HCT116 (cell line): Measurements from ENCODE around the gene ASCL2. TPM values are rescaled to one million over a fixed set of nuclear protein-coding genes. Genes with fewer than 3 reads are reported as not detected.

ENCODE experiments used
- ATAC-seq: fragments of 200-7000 bp; cut with Tn5 transposase; 2 replicates; pipeline ENCODE4 v1.9.1; 2020; ENCODE audit warnings: mild to moderate bottlenecking, moderate library complexity
- BruUV-seq: library from RNA; stranded (reverse); fragments of 400-500 nt; replicated peaks from 2 replicates; lab custom pipeline; 2021; lab: Mats Ljungman, UMichigan
- CTCF ChIA-PET: fragments of 300-600 bp; sonication (Branson Sonifier 250); formaldehyde crosslinking; loops from one replicate; lab custom pipeline; 2021; ENCODE audit warnings: antibody characterized with exemption; lab: Charles Lee
- POLR2A ChIA-PET: fragments of 300-600, 350-600 bp; sonication (Branson Sonifier 250); formaldehyde crosslinking; loops from one replicate; lab custom pipeline; 2021; ENCODE audit warnings: antibody characterized with exemption; lab: Charles Lee
- RAD21 ChIA-PET, 2 experiments: fragments of 300-600 bp; sonication (Branson Sonifier 250); formaldehyde crosslinking; loops; one replicate each; lab custom pipeline; 2023; ENCODE audit warnings: low total read pairs in 2 of 2; ENCODE audit not compliant: uncharacterized antibody in 2 of 2, unreplicated experiment in 2 of 2, low non-redundant PET in 1 of 2; lab: Charles Lee
- DNase-seq: peaks from one replicate; pipeline ENCODE4 v3.0.0-alpha.2; 2010; ENCODE audit warnings: low read depth, low spot score
- H2AFZ ChIP-seq: fragments of 200-600 bp; shearing (Covaris generic), sonication (generic); 2 replicates; pipeline ENCODE4 v1.6.1; 2017; ENCODE audit warnings: low read depth, mixed run types, mixed read lengths, antibody characterized with exemption, low read length; ENCODE audit not compliant: poor library complexity, severe bottlenecking
- H3K27ac ChIP-seq: 2 replicates; pipeline ENCODE4 v1.5.1; 2012; ENCODE audit warnings: low read depth, low read length
- H3K27me3 ChIP-seq: fragments of 200-600 bp; sonication (generic); 2 replicates; pipeline ENCODE4 v1.6.1; 2016; ENCODE audit warnings: mixed run types, low read length, mixed read lengths; ENCODE audit not compliant: insufficient read depth
- H3K36me3 ChIP-seq, 2 experiments: fragments of 200-500 bp in 1 of 2; fragments of 200-600 bp in 1 of 2; sonication (Bioruptor generic) in 1 of 2; sonication (generic) in 1 of 2; 2 replicates each; pipeline versions ENCODE4 v1.5.1 to v1.6.1; 2014 to 2016; ENCODE audit warnings: low read length in 2 of 2, inconsistent platforms in 1 of 2, mixed read lengths in 1 of 2, mixed run types in 1 of 2; ENCODE audit not compliant: insufficient read depth in 2 of 2, control insufficient read depth in 1 of 2
- H3K4me1 ChIP-seq, 2 experiments: fragments of 200-600 bp in 1 of 2; sonication (generic) in 1 of 2; 2 replicates each; pipeline versions ENCODE4 v1.5.1 to v1.6.1; 2012 to 2017; ENCODE audit warnings: low read length in 2 of 2, inconsistent platforms in 1 of 2, mild to moderate bottlenecking in 1 of 2, mixed read lengths in 1 of 2, mixed run types in 1 of 2, moderate library complexity in 1 of 2; ENCODE audit not compliant: insufficient read depth in 2 of 2, control insufficient read depth in 1 of 2
- H3K4me2 ChIP-seq: fragments of 200-600 bp; sonication (generic); 2 replicates; pipeline ENCODE4 v1.6.1; 2017; ENCODE audit warnings: mixed run types, low read length, mixed read lengths
- H3K4me3 ChIP-seq, 2 experiments: fragments of 200-600 bp in 1 of 2; sonication (generic) in 1 of 2; replicated peaks in 1 of 2; 2 replicates each; pipeline ENCODE4 v1.5.1; 2011 to 2016; ENCODE audit warnings: low read length in 2 of 2, control low read depth in 1 of 2, low read depth in 1 of 2, mild to moderate bottlenecking in 1 of 2, mixed read lengths in 1 of 2, mixed run types in 1 of 2
- H3K79me2 ChIP-seq: fragments of 200-600 bp; sonication (generic); 2 replicates; pipeline ENCODE4 v1.6.1; 2017; ENCODE audit warnings: mild to moderate bottlenecking, mixed run types, low read length, moderate library complexity, mixed read lengths; ENCODE audit not compliant: insufficient read depth
- H3K9ac ChIP-seq: fragments of 200-600 bp; sonication (generic); 2 replicates; pipeline ENCODE4 v1.6.1; 2016; ENCODE audit warnings: low read length, mixed read lengths
- H3K9me2 ChIP-seq: fragments of 200-600 bp; sonication (generic), shearing (Covaris generic); 2 replicates; pipeline ENCODE4 v1.6.1; 2017; ENCODE audit warnings: mixed run types, mild to moderate bottlenecking, moderate library complexity; ENCODE audit not compliant: insufficient read depth
- H3K9me3 ChIP-seq, 2 experiments: fragments of 200-500 bp in 1 of 2; fragments of 200-600 bp in 1 of 2; sonication (Bioruptor generic) in 1 of 2; sonication (generic) in 1 of 2; 2 replicates each; pipeline ENCODE4 v1.6.1; 2014 to 2017; ENCODE audit warnings: low read length in 2 of 2, mixed read lengths in 2 of 2, inconsistent platforms in 1 of 2, low read depth in 1 of 2, mild to moderate bottlenecking in 1 of 2, mixed run types in 1 of 2, moderate library complexity in 1 of 2; ENCODE audit not compliant: control insufficient read depth in 1 of 2, insufficient read depth in 1 of 2
- H4K20me1 ChIP-seq: fragments of 200-600 bp; sonication (generic), shearing (Covaris generic); 2 replicates; pipeline ENCODE4 v1.6.1; 2017; ENCODE audit warnings: mixed run types, mild to moderate bottlenecking, moderate library complexity; ENCODE audit not compliant: insufficient read depth
- CTCF ChIP-seq, 3 experiments: fragments of 200-600 bp in 1 of 3; sonication (generic) in 1 of 3; IDR thresholded peaks in 2 of 3; conservative IDR thresholded peaks in 1 of 3; 2 replicates each; pipeline ENCODE4 v1.5.1; 2012 to 2017; ENCODE audit warnings: low read depth in 2 of 3, low read length in 2 of 3, antibody characterized with exemption in 1 of 3, borderline replicate concordance in 1 of 3, control low read depth in 1 of 3, mild to moderate bottlenecking in 1 of 3, mixed read lengths in 1 of 3, mixed run types in 1 of 3, moderate library complexity in 1 of 3; ENCODE audit not compliant: insufficient read depth in 1 of 3
- ELF1 ChIP-seq: IDR thresholded peaks from 2 replicates; pipeline ENCODE4 v1.6.1; 2012; ENCODE audit warnings: low read depth, borderline replicate concordance
- FOSL1 ChIP-seq: IDR thresholded peaks from 2 replicates; pipeline ENCODE4 v1.6.1; 2012; ENCODE audit warnings: low read depth
- JUND ChIP-seq: IDR thresholded peaks from 2 replicates; pipeline ENCODE4 v1.6.1; 2012
- MAX ChIP-seq: IDR thresholded peaks from 2 replicates; pipeline ENCODE4 v1.6.1; 2012
- POLR2A ChIP-seq: IDR thresholded peaks from 2 replicates; pipeline ENCODE4 v1.7.0; 2011; ENCODE audit warnings: borderline replicate concordance; ENCODE audit not compliant: insufficient read depth, insufficient read length; ENCODE audit errors: extremely low read depth
- POLR2AphosphoS5 ChIP-seq: IDR thresholded peaks from 2 replicates; pipeline ENCODE4 v1.6.1; 2011; ENCODE audit warnings: mild to moderate bottlenecking, low read depth, low read length, moderate library complexity
- RAD21 ChIP-seq: IDR thresholded peaks from 2 replicates; pipeline ENCODE4 v1.6.1; 2012; ENCODE audit warnings: low read depth, mild to moderate bottlenecking
- REST ChIP-seq: IDR thresholded peaks from 2 replicates; pipeline ENCODE4 v1.6.1; 2012; ENCODE audit warnings: low read depth
- SP1 ChIP-seq: IDR thresholded peaks from 2 replicates; pipeline ENCODE4 v1.6.1; 2012; ENCODE audit warnings: low read depth
- SRF ChIP-seq: IDR thresholded peaks from 2 replicates; pipeline ENCODE4 v1.6.1; 2012; ENCODE audit warnings: low read depth
- YY1 ChIP-seq: IDR thresholded peaks from 2 replicates; pipeline ENCODE4 v1.6.1; 2011; ENCODE audit warnings: low read length, low read depth, moderate library complexity, mild to moderate bottlenecking; ENCODE audit not compliant: insufficient replicate concordance; ENCODE audit errors: extremely low read depth
- ZBTB33 ChIP-seq: IDR thresholded peaks from 2 replicates; pipeline ENCODE4 v1.6.1; 2011; ENCODE audit warnings: mild to moderate bottlenecking, low read length, moderate library complexity; ENCODE audit not compliant: insufficient replicate concordance; ENCODE audit errors: extremely low read depth
- ZFX ChIP-seq: fragments of 450-650 bp; IDR thresholded peaks from 2 replicates; pipeline ENCODE4 v1.6.1; 2017
- ZNF274 ChIP-seq: fragments of 200-500 bp; sonication (Bioruptor generic); IDR thresholded peaks from 2 replicates; pipeline ENCODE4 v1.6.1; 2014; ENCODE audit warnings: mild to moderate bottlenecking, low read depth, low read length, inconsistent platforms
- intact Hi-C: fragments of 100-400 bp; cut with micrococcal nuclease; formaldehyde crosslinking; loops from 2 replicates; pipeline ENCODE4 v1.10.0; 2022
- total RNA-seq: library from RNA; stranded (reverse); gene quantifications from one replicate; pipeline ENCODE4 v1.2.1, GENCODE V29; 2021; ENCODE audit not compliant: unreplicated experiment

Gene ASCL2
- total RNA-seq, 1 experiment from 2014 or later = not detected

- Histone ChIP-seq H4K20me1 (no peaks in the 10 kb centered on the region), H3K27me3 (no peaks in the 10 kb centered on the region), H3K9ac (no peak overlapping the region), H3K4me1 (no peaks in the 10 kb centered on the region), H2AFZ (no peak overlapping the region), H3K79me2 (no peaks in the 10 kb centered on the region), H3K27ac (no peak overlapping the region), H3K4me3 (no peak overlapping the region), H3K4me2 (no peak overlapping the region), H3K9me3 (no peaks in the 10 kb centered on the region), H3K36me3 (no peaks in the 10 kb centered on the region), H3K9me2 (no peaks in the 10 kb centered on the region)
- POLR2A ChIA-PET = no interaction called here
- no peak for DNase-seq
- RAD21 ChIA-PET = no interaction called here
- BruUV-seq = no TSS peak
- intact Hi-C loops = no loop called here
- CTCF ChIA-PET = no interaction called here
- TF ChIP-seq REST (no peak), ZBTB33 (no peak), ZFX (no peak), FOSL1 (no peak), POLR2AphosphoS5 (no peak), MAX (no peak), POLR2A (no peak), SRF (no peak), YY1 (no peak), RAD21 (no peak), ZNF274 (no peak), ELF1 (no peak), JUND (no peak), SP1 (no peak), CTCF (IDR thresholded peaks at IDR 0.05 in 2 of 3, conservative IDR thresholded peaks at IDR 0.05 in 1 of 3; ENCODE audit: borderline replicate concordance in 1 of 3, insufficient read depth in 1 of 3, low read depth in 2 of 3, low read length in 2 of 3) (no peak)
- ATAC-seq = no peak
Observed at GRCh38 chr11:2295971-2296912, 25.9 kb upstream of the ASCL2 start.
